Measurements from ENCODE around the gene PCDHGB5. TPM values are rescaled to one million over a fixed set of nuclear protein-coding genes. Genes with fewer than 3 reads are reported as not detected.
"Not testable (repeated sequence)": the region's sequence is repeated elsewhere in the genome, so short reads cannot be mapped to it uniquely, and the experiment has no call there.

Gene PCDHGB5
- total and polyA plus RNA-seq, 2 of the 13 experiments (the other 11 are each of a cell fraction or from before 2014, with no cell fraction given) = 0.08 to 0.44 TPM

- intact Hi-C loops (cut with micrococcal nuclease; ENCODE audit: unreplicated experiment) = loop anchor here (1.0 kb wide), 3 partner anchors 108 to 147 kb away; no protein-coding TSS in a partner anchor
- ATAC-seq (peak; percentile 94), DNase-seq (ENCODE audit: low spot score) (peak; percentile 27)
- H3K79me2 ChIP-seq (ENCODE audit: insufficient read depth, low read length); POLR2A ChIA-PET; H4K20me1 ChIP-seq (ENCODE audit: insufficient read depth, low read length); BruUV-seq (replicated peaks); FAIRE-seq; H3K9ac ChIP-seq (ENCODE audit: insufficient read depth, low read depth, low read length); H3K4me1 ChIP-seq (ENCODE audit: insufficient read depth, low read length); H3K27me3 ChIP-seq (ENCODE audit: control insufficient read depth in 1 of 2, insufficient read depth in 2 of 2, low read length in 2 of 2); H2AFZ ChIP-seq (ENCODE audit: low read length); H3K27ac ChIP-seq (ENCODE audit: extremely low read length, insufficient read depth, low read length); H3K36me3 ChIP-seq (replicated peaks in 1 of 2; ENCODE audit: control insufficient read depth in 1 of 2, insufficient read depth in 2 of 2, low read length in 2 of 2): not testable (repeated sequence)
- in situ Hi-C loops (cut with HindIII; ENCODE audit: extremely low pct_ligation_motif_present, low pct_unique_long_range_greater_than_20kb) = loop anchor here (5.0 kb wide), 2 partner anchors 105 to 145 kb away; no protein-coding TSS in a partner anchor
- H3K4me2 ChIP-seq (ENCODE audit: low read depth, low read length) = peak within 1 kb of the TSS; percentile 27; the same call in 1 of the 2 replicates
- CTCF ChIA-PET (ENCODE audit: low intra/inter-chr PET ratio, low total read pairs) = interaction anchor here (0.7 to 1.6 kb wide), 4 partner anchors 95 to 147 kb away, joined by 5 to 13 read pairs (median 8); no protein-coding TSS in a partner anchor
- 74% methylated on average over 38 of the region's 47 CpGs for WGBS (ENCODE audit: low lambda C conversion rate)
- peaks cover 30% of the 10 kb centered on the region for H3K9me3 ChIP-seq (ENCODE audit: low read length)
- TF ChIP-seq RAD21 (CRISPR knock-in tag; IDR thresholded peaks at IDR 0.05) (peak; percentile 61), STAG1 (CRISPR knock-in tag; IDR thresholded peaks at IDR 0.05) (peak; percentile 74), SMC3 (IDR thresholded peaks at IDR 0.05; ENCODE audit: low read length) (0 out of 2 replicates have a peak, but pooled peaks have one; percentile 5), BCL6 (CRISPR knock-in tag; IDR thresholded peaks at IDR 0.05) (peak; percentile 88)
- TF ChIP-seq, protein P1, sequence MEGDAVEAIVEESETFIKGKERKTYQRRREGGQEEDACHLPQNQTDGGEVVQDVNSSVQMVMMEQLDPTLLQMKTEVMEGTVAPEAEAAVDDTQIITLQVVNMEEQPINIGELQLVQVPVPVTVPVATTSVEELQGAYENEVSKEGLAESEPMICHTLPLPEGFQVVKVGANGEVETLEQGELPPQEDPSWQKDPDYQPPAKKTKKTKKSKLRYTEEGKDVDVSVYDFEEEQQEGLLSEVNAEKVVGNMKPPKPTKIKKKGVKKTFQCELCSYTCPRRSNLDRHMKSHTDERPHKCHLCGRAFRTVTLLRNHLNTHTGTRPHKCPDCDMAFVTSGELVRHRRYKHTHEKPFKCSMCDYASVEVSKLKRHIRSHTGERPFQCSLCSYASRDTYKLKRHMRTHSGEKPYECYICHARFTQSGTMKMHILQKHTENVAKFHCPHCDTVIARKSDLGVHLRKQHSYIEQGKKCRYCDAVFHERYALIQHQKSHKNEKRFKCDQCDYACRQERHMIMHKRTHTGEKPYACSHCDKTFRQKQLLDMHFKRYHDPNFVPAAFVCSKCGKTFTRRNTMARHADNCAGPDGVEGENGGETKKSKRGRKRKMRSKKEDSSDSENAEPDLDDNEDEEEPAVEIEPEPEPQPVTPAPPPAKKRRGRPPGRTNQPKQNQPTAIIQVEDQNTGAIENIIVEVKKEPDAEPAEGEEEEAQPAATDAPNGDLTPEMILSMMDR (CRISPR knock-in tag; IDR thresholded peaks at IDR 0.05) = peak; percentile 75
- TF ChIP-seq, protein P2, sequence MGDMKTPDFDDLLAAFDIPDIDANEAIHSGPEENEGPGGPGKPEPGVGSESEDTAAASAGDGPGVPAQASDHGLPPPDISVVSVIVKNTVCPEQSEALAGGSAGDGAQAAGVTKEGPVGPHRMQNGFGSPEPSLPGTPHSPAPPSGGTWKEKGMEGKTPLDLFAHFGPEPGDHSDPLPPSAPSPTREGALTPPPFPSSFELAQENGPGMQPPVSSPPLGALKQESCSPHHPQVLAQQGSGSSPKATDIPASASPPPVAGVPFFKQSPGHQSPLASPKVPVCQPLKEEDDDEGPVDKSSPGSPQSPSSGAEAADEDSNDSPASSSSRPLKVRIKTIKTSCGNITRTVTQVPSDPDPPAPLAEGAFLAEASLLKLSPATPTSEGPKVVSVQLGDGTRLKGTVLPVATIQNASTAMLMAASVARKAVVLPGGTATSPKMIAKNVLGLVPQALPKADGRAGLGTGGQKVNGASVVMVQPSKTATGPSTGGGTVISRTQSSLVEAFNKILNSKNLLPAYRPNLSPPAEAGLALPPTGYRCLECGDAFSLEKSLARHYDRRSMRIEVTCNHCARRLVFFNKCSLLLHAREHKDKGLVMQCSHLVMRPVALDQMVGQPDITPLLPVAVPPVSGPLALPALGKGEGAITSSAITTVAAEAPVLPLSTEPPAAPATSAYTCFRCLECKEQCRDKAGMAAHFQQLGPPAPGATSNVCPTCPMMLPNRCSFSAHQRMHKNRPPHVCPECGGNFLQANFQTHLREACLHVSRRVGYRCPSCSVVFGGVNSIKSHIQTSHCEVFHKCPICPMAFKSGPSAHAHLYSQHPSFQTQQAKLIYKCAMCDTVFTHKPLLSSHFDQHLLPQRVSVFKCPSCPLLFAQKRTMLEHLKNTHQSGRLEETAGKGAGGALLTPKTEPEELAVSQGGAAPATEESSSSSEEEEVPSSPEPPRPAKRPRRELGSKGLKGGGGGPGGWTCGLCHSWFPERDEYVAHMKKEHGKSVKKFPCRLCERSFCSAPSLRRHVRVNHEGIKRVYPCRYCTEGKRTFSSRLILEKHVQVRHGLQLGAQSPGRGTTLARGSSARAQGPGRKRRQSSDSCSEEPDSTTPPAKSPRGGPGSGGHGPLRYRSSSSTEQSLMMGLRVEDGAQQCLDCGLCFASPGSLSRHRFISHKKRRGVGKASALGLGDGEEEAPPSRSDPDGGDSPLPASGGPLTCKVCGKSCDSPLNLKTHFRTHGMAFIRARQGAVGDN (CRISPR knock-in tag; IDR thresholded peaks at IDR 0.05) = peak; percentile 20; the same call in 1 of the 2 replicates
- H3K4me3 ChIP-seq (replicated peaks in 1 of 3; ENCODE audit: insufficient read depth in 1 of 3, low read depth in 2 of 3, low read length in 3 of 3) = peak within 1 kb of the TSS in 1 of 3 experiments; percentile 16; a peak in 1 of 6 replicates
These were observed 19.9 kb downstream of the PCDHGB5 start, which contains the start of gene PCDHGB7 for GRCh38 chr5:141417494-141418172. Gene PCDHGB7, plus strand, starts transcription at chr5:141417677. Its CDS starts 183 bp downstream, at chr5:141417860.
